GM12801 (cell line): ENCODE measurements around the gene KDM4B.

Experiments used
- CTCF ChIP-seq: IDR thresholded peaks from one replicate; pipeline ENCODE4 v1.5.1; 2011; ENCODE audit warnings: control low read depth; ENCODE audit not compliant: insufficient read length; ENCODE audit errors: extremely low read depth

The KDM4B gene

DNA sequence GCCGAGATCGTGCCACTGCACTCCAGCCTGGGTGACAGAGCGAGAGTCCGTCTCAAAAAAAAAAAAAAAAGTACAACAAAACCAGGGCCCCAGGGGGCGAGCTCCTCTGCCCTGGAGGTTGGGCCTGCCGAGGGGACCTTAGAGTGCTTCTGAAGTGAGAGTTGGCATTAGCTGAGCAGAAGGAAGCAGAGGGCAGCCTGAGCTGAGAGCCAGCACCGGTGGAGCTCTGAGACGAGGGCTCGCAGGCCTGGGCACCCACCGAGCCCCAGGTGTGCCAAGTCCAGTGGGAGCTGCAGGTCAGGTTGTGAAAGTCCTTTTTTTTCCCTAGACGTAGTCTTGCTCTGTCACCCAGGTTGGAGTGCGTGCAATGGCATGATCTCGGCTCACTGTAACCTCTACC is 46.0 kb downstream of the KDM4B start:
- TF ChIP-seq CTCF, result no peak

GRCh38 chr19:5016268-5016667 is 47.4 kb downstream of the KDM4B start:
- no peak for TF ChIP-seq CTCF

- TF ChIP-seq CTCF, result no peak
Observed at GRCh38 chr19:5016781-5017180, 47.9 kb downstream of the KDM4B start.

DNA sequence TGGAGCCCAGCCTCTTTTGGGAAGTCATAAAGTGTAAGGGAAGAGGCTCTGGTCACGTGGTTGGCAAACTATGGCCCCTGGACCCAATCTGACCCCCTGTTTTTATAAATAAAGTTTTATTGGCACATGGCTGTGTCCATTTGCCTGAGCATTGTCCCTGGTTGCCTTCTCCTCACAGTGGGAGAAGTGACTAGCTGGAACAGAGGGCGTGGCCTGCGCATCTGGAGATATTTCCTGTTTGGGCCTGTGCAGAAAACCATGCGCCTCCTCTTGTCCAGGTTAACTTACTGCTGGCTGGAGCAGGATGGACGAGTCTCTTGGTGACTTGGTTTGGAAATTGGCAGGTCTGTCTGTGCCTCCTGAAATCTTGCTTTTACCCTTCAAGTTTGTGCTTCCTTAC is 48.3 kb downstream of the KDM4B start:
- TF ChIP-seq CTCF, result no peak

GRCh38 chr19:5018224-5019015 is 49.5 kb downstream of the KDM4B start:
- TF ChIP-seq CTCF, result no peak

GRCh38 chr19:5020368-5020767 is 51.5 kb downstream of the KDM4B start:
- TF ChIP-seq CTCF, result no peak

- no peak for TF ChIP-seq CTCF
Observed at GRCh38 chr19:5021046-5021445, 52.1 kb downstream of the KDM4B start.
